Body of pancreas (tissue), 4 donors: ENCODE data around the gene AP3D1. TPM values are rescaled to one million over a fixed set of nuclear protein-coding genes. Genes with fewer than 3 reads are reported as not detected.

Source experiments
- ATAC-seq: fragments of 150-250 bp; one replicate; pipeline ENCODE4 v1.9.1; 2016
- DNase-seq, 4 donors: peaks; one replicate each; pipeline ENCODE4 v3.0.0-alpha.2; 2019
- H3K27ac ChIP-seq, 4 donors: fragments of 200-600 bp; sonication (generic); 1 replicate in 3 of 4; 2 replicates in 1 of 4; pipeline versions ENCODE4 v1.5.1 to v1.6.1; 2016 to 2019; ENCODE audit warnings: mild to moderate bottlenecking in 1 of 4, mixed read lengths in 1 of 4, moderate library complexity in 1 of 4
- H3K27me3 ChIP-seq, 2 donors: fragments of 200-600 bp; sonication (generic); one replicate each; pipeline ENCODE4 v1.6.0; 2016; ENCODE audit warnings: mild to moderate bottlenecking in 1 of 2
- H3K36me3 ChIP-seq, 2 donors: fragments of 200-600 bp; sonication (generic); replicated peaks in 1 of 2; 2 replicates each; pipeline ENCODE4 v1.5.1; 2016; ENCODE audit warnings: low read depth in 2 of 2; ENCODE audit not compliant: insufficient read depth in 1 of 2
- H3K4me1 ChIP-seq: fragments of 200-600 bp; sonication (generic); one replicate; pipeline ENCODE4 v1.6.0; 2016
- H3K4me3 ChIP-seq, 2 donors: fragments of 200-600 bp; sonication (generic); 1 replicate in 1 of 2; 2 replicates in 1 of 2; pipeline ENCODE4 v1.5.1; 2016 to 2019
- H3K9me3 ChIP-seq, 3 donors: fragments of 200-600 bp; sonication (generic); 1 replicate in 2 of 3; 2 replicates in 1 of 3; pipeline ENCODE4 v1.5.1; 2016
- POLR2A ChIP-seq, 3 donors: fragments of 450-650 bp; IDR thresholded peaks; one replicate each; pipeline ENCODE4 v1.6.1; 2016; ENCODE audit warnings: antibody characterized with exemption in 3 of 3, mild to moderate bottlenecking in 2 of 3
- WGBS, 2 donors: methylation state at CpG; one replicate each; pipeline ENCODE4 v1.1.5; 2017; 5-methylcytosine and 5-hydroxymethylcytosine counted together
- intact Hi-C: fragments of 100-400 bp; cut with DNase I; formaldehyde crosslinking; loops from one replicate; pipeline ENCODE4 v1.15.1; 2023
- total RNA-seq, 2 donors: library from RNA; depleted of rRNA; stranded (reverse); fragments of >200 nt; gene quantifications; one replicate each; pipeline ENCODE4 v1.1.0, GENCODE V29; 2016
- TF ChIP-seq, protein P1 (sequence below), 7 experiments: fragments of 450-650 bp in 4 of 7; fragments of 200-600 bp in 3 of 7; sonication (generic) in 3 of 7; IDR thresholded peaks; one replicate each; pipeline ENCODE4 v1.5.1; 2016 to 2019; ENCODE audit warnings: antibody characterized with exemption in 7 of 7

Gene AP3D1
- total RNA-seq, 2 donors from 2014 or later = 77.0 to 124 TPM

DNA sequence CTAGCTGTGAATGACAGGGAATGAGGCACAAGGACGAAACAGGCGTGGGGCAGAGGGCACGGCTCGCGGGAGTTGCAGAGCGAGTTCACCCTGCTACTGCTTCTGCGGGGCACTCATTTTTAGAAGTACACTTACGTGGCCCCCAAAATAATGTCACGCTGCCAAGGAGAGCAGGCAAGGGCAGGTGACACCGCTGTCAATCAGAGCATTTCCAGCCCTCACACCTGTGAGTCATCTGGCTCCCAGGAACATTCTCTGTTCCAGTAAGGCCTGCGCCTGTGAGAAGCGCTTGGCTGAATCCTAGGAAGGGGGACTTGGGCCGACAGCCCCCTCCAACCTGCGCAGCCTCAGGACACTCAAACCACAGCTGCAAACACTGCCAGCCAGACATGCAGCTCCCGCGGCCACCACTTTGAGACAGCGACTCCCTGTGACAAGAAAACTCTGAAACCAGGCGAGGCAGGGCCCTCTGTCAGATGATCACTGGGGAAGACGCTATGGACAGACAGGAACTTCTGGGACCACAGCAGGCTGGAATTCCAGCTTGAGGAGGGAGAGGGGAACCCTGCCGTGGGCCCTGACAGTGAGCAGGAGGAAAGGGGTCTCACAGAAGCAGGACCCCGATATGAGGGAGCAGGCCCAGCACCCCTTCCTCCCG, 25.1 kb upstream of the AP3D1 start:
- Histone ChIP-seq H3K9me3 (no peaks in the 10 kb centered on the region), H3K27me3 (no peaks in the 10 kb centered on the region), H3K4me1 (peaks cover 36% of the 10 kb centered on the region), H3K27ac (peak overlapping the region in 2 of 4 donors; percentile 33 to 36), H3K36me3 (no peaks in the 10 kb centered on the region), H3K4me3 (no peak overlapping the region)
- no peak for DNase-seq
- ATAC-seq = no peak
- TF ChIP-seq POLR2A (IDR thresholded peaks at IDR 0.05) = no peak
- TF ChIP-seq, protein P1, sequence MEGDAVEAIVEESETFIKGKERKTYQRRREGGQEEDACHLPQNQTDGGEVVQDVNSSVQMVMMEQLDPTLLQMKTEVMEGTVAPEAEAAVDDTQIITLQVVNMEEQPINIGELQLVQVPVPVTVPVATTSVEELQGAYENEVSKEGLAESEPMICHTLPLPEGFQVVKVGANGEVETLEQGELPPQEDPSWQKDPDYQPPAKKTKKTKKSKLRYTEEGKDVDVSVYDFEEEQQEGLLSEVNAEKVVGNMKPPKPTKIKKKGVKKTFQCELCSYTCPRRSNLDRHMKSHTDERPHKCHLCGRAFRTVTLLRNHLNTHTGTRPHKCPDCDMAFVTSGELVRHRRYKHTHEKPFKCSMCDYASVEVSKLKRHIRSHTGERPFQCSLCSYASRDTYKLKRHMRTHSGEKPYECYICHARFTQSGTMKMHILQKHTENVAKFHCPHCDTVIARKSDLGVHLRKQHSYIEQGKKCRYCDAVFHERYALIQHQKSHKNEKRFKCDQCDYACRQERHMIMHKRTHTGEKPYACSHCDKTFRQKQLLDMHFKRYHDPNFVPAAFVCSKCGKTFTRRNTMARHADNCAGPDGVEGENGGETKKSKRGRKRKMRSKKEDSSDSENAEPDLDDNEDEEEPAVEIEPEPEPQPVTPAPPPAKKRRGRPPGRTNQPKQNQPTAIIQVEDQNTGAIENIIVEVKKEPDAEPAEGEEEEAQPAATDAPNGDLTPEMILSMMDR (IDR thresholded peaks at IDR 0.05) = no peak
- WGBS, 2 donors = 71 to 81% methylated on average over 10 to 22 of the region's 22 CpGs
- intact Hi-C loops = no loop called here

DNA sequence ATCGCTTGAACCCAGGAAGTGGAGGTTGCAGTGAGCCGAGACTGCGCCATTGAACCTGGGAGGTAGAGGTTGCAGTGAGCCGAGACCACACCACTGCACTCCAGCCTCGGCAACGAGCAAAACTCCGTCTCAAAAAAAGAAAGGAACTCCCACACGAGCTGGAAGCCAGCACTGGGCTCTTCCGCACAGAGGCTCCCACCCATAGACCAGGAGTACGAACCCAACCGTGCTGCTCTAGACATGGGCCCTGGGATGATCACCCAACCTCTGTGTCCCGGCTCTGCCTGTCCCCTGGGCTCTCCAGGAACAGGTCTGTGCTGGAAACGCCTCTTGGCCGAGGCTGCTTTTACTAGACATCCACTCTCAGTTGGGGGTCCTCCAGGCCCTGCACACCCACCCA, 24.4 kb upstream of the AP3D1 start:
- H3K4me1 ChIP-seq = peaks cover 43% of the 10 kb centered on the region
- TF ChIP-seq, protein P1 (IDR thresholded peaks at IDR 0.05) = no peak
- TF ChIP-seq POLR2A (IDR thresholded peaks at IDR 0.05) = no peak
- no peak for ATAC-seq
- no peaks in the 10 kb centered on the region for H3K36me3 ChIP-seq
- 89 to 90% methylated on average over 6 to 14 of the region's 14 CpGs for WGBS, 2 donors
- no peak overlapping the region for H3K4me3 ChIP-seq
- no peaks in the 10 kb centered on the region for H3K9me3 ChIP-seq
- no peak for DNase-seq
- no peaks in the 10 kb centered on the region for H3K27me3 ChIP-seq
- peak overlapping the region in 2 of 4 donors; percentile 33 to 36 for H3K27ac ChIP-seq
- intact Hi-C loops = no loop called here

DNA sequence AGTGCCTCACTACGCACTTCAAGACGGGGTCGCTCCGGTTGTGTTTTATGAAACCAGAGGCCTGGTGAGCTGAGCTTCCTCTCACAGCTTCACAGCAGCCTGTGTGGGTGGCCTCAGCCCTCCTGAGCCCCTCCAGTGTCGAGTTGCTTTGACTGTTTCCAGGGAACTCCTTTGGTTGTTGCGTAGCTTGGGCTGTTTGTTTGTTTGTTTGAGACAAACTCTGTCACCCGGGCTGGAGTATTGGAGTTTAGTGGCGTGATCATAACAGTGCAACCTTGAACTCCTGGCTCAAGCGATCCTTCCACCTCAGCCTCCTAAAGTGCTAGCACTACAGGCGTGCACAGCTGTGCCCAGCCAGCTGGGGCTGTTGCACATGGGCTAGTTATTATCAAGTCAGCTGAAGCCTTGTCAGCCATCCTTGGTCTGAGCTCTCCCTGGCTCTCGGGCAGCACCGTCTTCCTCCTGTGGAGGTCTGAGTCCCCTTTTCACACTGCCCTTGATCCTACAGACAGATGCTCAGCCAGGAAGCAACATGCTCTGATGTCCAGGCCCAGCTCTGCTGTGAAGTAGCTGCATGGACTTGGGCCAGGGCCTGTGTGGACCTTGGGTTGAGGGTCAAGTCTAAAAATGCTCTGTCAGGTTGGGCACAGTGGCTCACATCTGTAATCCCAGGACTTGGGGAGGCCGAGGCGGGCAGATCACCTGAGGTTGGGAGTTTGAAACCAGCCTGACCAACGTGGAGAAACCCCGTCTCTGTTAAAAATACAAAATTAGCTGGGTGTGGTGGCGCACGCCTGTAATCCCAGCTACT, 22.6 kb upstream of the AP3D1 start:
- TF ChIP-seq, protein P1 (IDR thresholded peaks at IDR 0.05) = no peak
- no peak for TF ChIP-seq POLR2A (IDR thresholded peaks at IDR 0.05)
- H3K36me3 ChIP-seq = no peaks in the 10 kb centered on the region
- no peak for ATAC-seq
- peak overlapping the region in 3 of 4 donors; percentile 96 to 99 (median 98) for H3K27ac ChIP-seq
- 76 to 89% methylated on average over 11 to 18 of the region's 18 CpGs for WGBS, 2 donors
- H3K27me3 ChIP-seq = no peaks in the 10 kb centered on the region
- H3K4me3 ChIP-seq = no peak overlapping the region
- intact Hi-C loops = loop anchor here (5.0 kb wide), 1 partner anchor 53 kb away; no protein-coding TSS in a partner anchor
- peaks cover 61% of the 10 kb centered on the region for H3K4me1 ChIP-seq
- H3K9me3 ChIP-seq = no peaks in the 10 kb centered on the region
- no peak for DNase-seq

DNA sequence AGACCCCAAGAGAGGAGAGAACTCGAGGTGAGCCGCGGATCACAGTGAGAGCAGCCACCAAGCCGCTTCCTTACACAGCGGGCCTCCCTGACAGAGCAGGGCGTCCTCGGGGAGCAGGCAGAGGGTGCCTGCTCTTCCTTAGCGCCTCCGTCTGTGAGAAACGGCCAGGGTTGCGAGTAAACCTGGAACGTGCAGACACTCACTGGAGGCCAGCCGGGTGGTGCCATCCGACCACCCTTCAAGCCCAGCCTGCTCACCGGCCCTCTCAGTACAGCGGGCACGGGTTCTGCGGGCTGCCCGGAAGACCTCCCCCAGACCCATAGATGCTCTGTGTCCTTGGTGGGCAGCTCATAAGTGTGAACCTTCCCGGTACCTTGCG, 22.0 kb upstream of the AP3D1 start:
- H3K27ac ChIP-seq = peak overlapping the region in 3 of 4 donors; percentile 96 to 99 (median 98)
- TF ChIP-seq, protein P1 (IDR thresholded peaks at IDR 0.05) = no peak
- TF ChIP-seq POLR2A (IDR thresholded peaks at IDR 0.05) = no peak
- intact Hi-C loops = loop anchor here (5.0 kb wide), 1 partner anchor 54 kb away; no protein-coding TSS in a partner anchor
- H3K4me3 ChIP-seq = no peak overlapping the region
- H3K27me3 ChIP-seq = no peaks in the 10 kb centered on the region
- DNase-seq = no peak
- H3K4me1 ChIP-seq = peaks cover 67% of the 10 kb centered on the region
- no peaks in the 10 kb centered on the region for H3K9me3 ChIP-seq
- ATAC-seq = no peak
- WGBS, 2 donors = 87 to 94% methylated on average over 12 to 21 of the region's 21 CpGs
- no peaks in the 10 kb centered on the region for H3K36me3 ChIP-seq
